Tibial nerve (tissue), 4 donors: ENCODE measurements around the gene FGF1.

Experiments used
- CTCF ChIP-seq, 5 experiments: fragments of 200-600 bp in 3 of 5; fragments of 450-650 bp in 2 of 5; sonication (generic) in 3 of 5; IDR thresholded peaks; one replicate each; pipeline ENCODE4 v1.5.1; 2016 to 2019; ENCODE audit warnings: antibody characterized with exemption in 5 of 5, mild to moderate bottlenecking in 3 of 5, moderate library complexity in 2 of 5
- EP300 ChIP-seq, 2 donors: sonication (generic); formaldehyde crosslinking; IDR thresholded peaks; one replicate each; pipeline ENCODE4 v1.6.1; 2017; ENCODE audit warnings: antibody characterized with exemption in 2 of 2, mild to moderate bottlenecking in 1 of 2

- TF ChIP-seq EP300 (IDR thresholded peaks at IDR 0.05) (no peak), CTCF (IDR thresholded peaks at IDR 0.05) (no peak)
Measured at GRCh38 chr5:142703153-142703552, 17.3 kb upstream of the FGF1 start.
